IMR-90 (cell line): ENCODE measurements around the gene PDE4A. TPM values are rescaled to one million over a fixed set of nuclear protein-coding genes. Genes with fewer than 3 reads are reported as not detected.

Source experiments
- ATAC-seq: fragments of 200-7000 bp; cut with Tn5 transposase; 2 replicates; pipeline ENCODE4 v1.9.1; 2020; ENCODE audit warnings: low read depth, mild to moderate bottlenecking, moderate library complexity
- BruUV-seq: library from RNA; stranded (reverse); fragments of 400-500 nt; replicated peaks from 2 replicates; lab custom pipeline; 2021; lab: Mats Ljungman, UMichigan
- CTCF ChIA-PET: fragments of 300-600 bp; formaldehyde crosslinking; extraction: SDS; loops from one replicate; lab custom pipeline; 2021; ENCODE audit warnings: antibody characterized with exemption; lab: Yijun Ruan, JAX
- POLR2A ChIA-PET: fragments of 300-600 bp; sonication (Branson Sonifier 250); formaldehyde crosslinking; loops from one replicate; lab custom pipeline; 2022; ENCODE audit warnings: antibody characterized with exemption; ENCODE audit not compliant: unreplicated experiment; lab: Charles Lee
- DNase-seq: peaks from one replicate; pipeline ENCODE4 v3.0.0; 2013
- H2AFZ ChIP-seq: replicated peaks from 2 replicates; pipeline ENCODE3; 2013; ENCODE audit warnings: low read length, mild to moderate bottlenecking; ENCODE audit not compliant: poor library complexity
- H2AK5ac ChIP-seq: 2 replicates; pipeline ENCODE4 v1.6.1; 2013; ENCODE audit warnings: low read depth, low read length, inconsistent platforms
- H2AK9ac ChIP-seq: replicated peaks from 2 replicates; pipeline ENCODE3; 2013; ENCODE audit warnings: mild to moderate bottlenecking, low read depth, low read length, moderate library complexity; ENCODE audit not compliant: poor library complexity
- H2BK120ac ChIP-seq: 2 replicates; pipeline ENCODE4 v1.6.1; 2013; ENCODE audit warnings: low read depth, low read length, inconsistent platforms
- H2BK15ac ChIP-seq: 3 replicates; pipeline ENCODE4 v1.6.1; 2013; ENCODE audit warnings: low read depth, low read length, inconsistent platforms
- H2BK20ac ChIP-seq: 2 replicates; pipeline ENCODE4 v1.6.1; 2013; ENCODE audit warnings: low read depth, mild to moderate bottlenecking, inconsistent platforms, low read length, moderate library complexity
- H2BK5ac ChIP-seq: 2 replicates; pipeline ENCODE4 v1.6.1; 2013; ENCODE audit warnings: mild to moderate bottlenecking, low read depth, low read length, inconsistent platforms; ENCODE audit not compliant: poor library complexity, severe bottlenecking
- H3K14ac ChIP-seq: replicated peaks from 2 replicates; pipeline ENCODE4 v1.6.1; 2013; ENCODE audit warnings: low read depth, low read length, inconsistent platforms
- H3K18ac ChIP-seq: 2 replicates; pipeline ENCODE4 v1.6.1; 2013; ENCODE audit warnings: low read depth, low read length, control low read depth
- H3K23ac ChIP-seq: 2 replicates; pipeline ENCODE4 v1.6.1; 2013; ENCODE audit warnings: low read depth, low read length, inconsistent platforms
- H3K27ac ChIP-seq: 2 replicates; pipeline ENCODE4 v1.5.1; 2013; ENCODE audit warnings: mild to moderate bottlenecking, control low read depth, low read length; ENCODE audit not compliant: insufficient read depth
- H3K27me3 ChIP-seq: 2 replicates; pipeline ENCODE4 v1.6.1; 2013; ENCODE audit warnings: low read length; ENCODE audit not compliant: control insufficient read depth, insufficient read depth
- H3K36me3 ChIP-seq: 2 replicates; pipeline ENCODE4 v1.6.1; 2013; ENCODE audit warnings: low read length, mixed read lengths; ENCODE audit not compliant: control insufficient read depth, insufficient read depth
- H3K4ac ChIP-seq: 2 replicates; pipeline ENCODE4 v1.6.1; 2013; ENCODE audit warnings: low read depth, low read length, inconsistent platforms
- H3K4me1 ChIP-seq: 2 replicates; pipeline ENCODE4 v1.6.1; 2013; ENCODE audit warnings: low read length, mixed read lengths; ENCODE audit not compliant: control insufficient read depth, insufficient read depth
- H3K4me2 ChIP-seq: 2 replicates; pipeline ENCODE4 v1.6.1; 2013; ENCODE audit warnings: low read depth, mild to moderate bottlenecking, control low read depth, low read length, moderate library complexity
- H3K4me3 ChIP-seq: 2 replicates; pipeline ENCODE4 v1.5.1; 2013; ENCODE audit warnings: low read depth, mild to moderate bottlenecking, control low read depth, low read length, moderate library complexity; ENCODE audit not compliant: insufficient read depth
- H3K56ac ChIP-seq: 2 replicates; pipeline ENCODE4 v1.6.1; 2013; ENCODE audit warnings: low read length, inconsistent platforms; ENCODE audit not compliant: insufficient read depth; ENCODE audit errors: extremely low read depth
- H3K79me1 ChIP-seq, 2 experiments: 2 replicates each; pipeline ENCODE4 v1.6.1; 2013; ENCODE audit warnings: low read length in 2 of 2, inconsistent platforms in 1 of 2, low read depth in 1 of 2
- H3K9ac ChIP-seq: 2 replicates; pipeline ENCODE4 v1.6.1; 2013; ENCODE audit warnings: low read depth, low read length, control low read depth
- H3K9me1 ChIP-seq: 2 replicates; pipeline ENCODE4 v1.6.1; 2013; ENCODE audit warnings: low read length, inconsistent platforms; ENCODE audit not compliant: insufficient read depth
- H3K9me3 ChIP-seq: 2 replicates; pipeline ENCODE4 v1.6.1; 2013; ENCODE audit warnings: low read length; ENCODE audit not compliant: control insufficient read depth, insufficient read depth
- H4K20me1 ChIP-seq: 2 replicates; pipeline ENCODE4 v1.6.1; 2013; ENCODE audit warnings: low read length, inconsistent platforms; ENCODE audit not compliant: insufficient read depth
- H4K5ac ChIP-seq: 2 replicates; pipeline ENCODE4 v1.6.1; 2013; ENCODE audit warnings: mild to moderate bottlenecking, low read depth, low read length, control low read depth
- H4K8ac ChIP-seq, 2 experiments: 2 replicates each; pipeline ENCODE4 v1.6.1; 2013; ENCODE audit warnings: low read depth in 2 of 2, low read length in 2 of 2, control low read depth in 1 of 2, inconsistent platforms in 1 of 2
- H4K91ac ChIP-seq: 2 replicates; pipeline ENCODE4 v1.6.1; 2013; ENCODE audit warnings: low read depth, low read length, inconsistent platforms; ENCODE audit not compliant: insufficient read depth
- BHLHE40 ChIP-seq: fragments of 150-350 bp; IDR thresholded peaks from 2 replicates; pipeline ENCODE4 v1.6.1; 2016; ENCODE audit warnings: mild to moderate bottlenecking, low read depth, low read length
- CEBPB ChIP-seq: IDR thresholded peaks from 2 replicates; pipeline ENCODE4 v1.6.1; 2012; ENCODE audit warnings: low read depth, low read length, improper control_type of control experiment
- MXI1 ChIP-seq: IDR thresholded peaks from 2 replicates; pipeline ENCODE4 v1.6.1; 2012; ENCODE audit warnings: low read depth, mild to moderate bottlenecking, low read length, moderate library complexity, borderline replicate concordance
- NFE2L2 ChIP-seq: fragments of 150-350 bp; IDR thresholded peaks from 2 replicates; pipeline ENCODE4 v1.6.1; 2016; ENCODE audit warnings: low read depth, mild to moderate bottlenecking, low read length
- RCOR1 ChIP-seq: IDR thresholded peaks from 2 replicates; pipeline ENCODE4 v1.6.1; 2012; ENCODE audit warnings: mild to moderate bottlenecking, low read length, improper control_type of control experiment; ENCODE audit not compliant: insufficient replicate concordance
- WGBS, 2 experiments: methylation state at CpG; one replicate each; pipeline versions ENCODE4 v1.1.5 to v1.1.7; 2013; ENCODE audit warnings: missing lambda C conversion rate in 2 of 2; ENCODE audit not compliant: insufficient read length in 1 of 2; ENCODE audit errors: extremely low coverage in 2 of 2; 5-methylcytosine and 5-hydroxymethylcytosine counted together
- dilution Hi-C: fragments of 300-500 bp; cut with HindIII; formaldehyde crosslinking; loops from one replicate; pipeline ENCODE4 v1.14.3; 2018; ENCODE audit warnings: low sequenced_read_pairs; ENCODE audit not compliant: unreplicated experiment
- in situ Hi-C: fragments of 300-500 bp; cut with MboI; formaldehyde crosslinking; loops from 3 replicates; pipeline ENCODE4 v1.14.3; 2019; ENCODE audit warnings: low sequenced_read_pairs, inconsistent platforms, mixed read lengths
- intact Hi-C: fragments of 100-400 bp; cut with micrococcal nuclease; formaldehyde crosslinking; loops from 2 replicates; pipeline ENCODE4 v1.10.0; 2022
- polyA plus RNA-seq, 3 experiments: library from polyadenylated mRNA; depleted of rRNA; stranded (reverse); fragments of >200 nt; gene quantifications; 2 replicates each; pipeline ENCODE4 v1.2.3, GENCODE V29; 2012; ENCODE audit warnings: low replicate concordance in 1 of 3
- total RNA-seq: library from RNA; depleted of rRNA; stranded (reverse); fragments of >200 nt; gene quantifications from 2 replicates; pipeline ENCODE4 v1.2.3, GENCODE V29; 2012

Gene PDE4A
- total and polyA plus RNA-seq, 2 of the 4 experiments (the other 2 are of a cell fraction) = 1.8 to 7.0 TPM

DNA sequence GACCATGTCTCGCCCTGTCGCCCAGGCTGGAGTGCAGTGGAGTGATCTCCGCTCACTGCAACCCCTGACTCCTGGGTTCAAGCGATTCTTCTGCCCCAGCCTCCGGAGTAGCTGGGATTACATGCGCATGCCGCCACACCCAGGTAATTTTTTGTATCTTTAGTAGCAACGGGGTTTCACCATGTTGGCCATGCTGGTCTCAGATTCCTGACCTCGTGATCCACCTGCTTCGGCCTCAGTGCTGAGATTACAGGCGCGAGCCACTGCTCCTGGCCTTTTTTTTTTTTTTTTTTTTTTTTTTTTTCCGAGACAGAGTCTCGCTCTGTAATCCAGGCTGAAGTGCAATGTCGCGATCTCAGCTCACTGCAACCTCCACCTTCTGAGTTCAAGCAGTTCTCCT lies 87.7 kb downstream of the PDE4A start:
- Histone ChIP-seq H4K20me1 (no peaks in the 10 kb centered on the region), H2BK20ac (no peak overlapping the region), H2BK5ac (no peak overlapping the region), H2AK9ac (no peak overlapping the region), H2AFZ (no peak overlapping the region), H3K14ac (no peak overlapping the region), H4K5ac (no peak overlapping the region), H3K79me1 (no peaks in the 10 kb centered on the region; a peak in 1 of 4 replicates), H3K9me1 (0 out of 2 replicates have a peak, but pooled peaks cover 3% of the 10 kb centered on the region), H3K18ac (no peak overlapping the region), H3K4me1 (no peaks in the 10 kb centered on the region; the same call in 1 of the 2 replicates), H4K8ac (no peak overlapping the region), H3K4me2 (no peak overlapping the region), H3K36me3 (no peaks in the 10 kb centered on the region), H3K9me3 (no peaks in the 10 kb centered on the region), H2BK120ac (no peak overlapping the region), H2AK5ac (no peak overlapping the region), H3K4ac (no peak overlapping the region), H3K27me3 (peaks cover 4% of the 10 kb centered on the region), H2BK15ac (no peak overlapping the region), H3K4me3 (no peak overlapping the region), H3K9ac (no peak overlapping the region), H3K23ac (no peak overlapping the region), H4K91ac (no peak overlapping the region), H3K56ac (no peak overlapping the region), H3K27ac (no peak overlapping the region)
- no peak for DNase-seq
- dilution Hi-C loops (no loop called here), in situ Hi-C loops (no loop called here), intact Hi-C loops (no loop called here)
- 82% methylated on average over 4 of the region's 16 CpGs; no CpG with 5 or more reads in 1 of the 2 experiments for WGBS, 2 experiments
- ChIA-PET POLR2A (no interaction called here), CTCF (no interaction called here)
- no TSS peak for BruUV-seq
- TF ChIP-seq NFE2L2 = no peak
- TF ChIP-seq CEBPB = no peak
- TF ChIP-seq MXI1 = no peak
- no peak for TF ChIP-seq BHLHE40
- no peak for TF ChIP-seq RCOR1
- ATAC-seq = no peak
